Astrocyte (in vitro differentiated cells and primary cell): ENCODE data around the gene PDK3. TPM values are rescaled to one million over a fixed set of nuclear protein-coding genes. Genes with fewer than 3 reads are reported as not detected.

Experiments used
- DNase-seq: peaks from one replicate; pipeline ENCODE4 v3.0.0-alpha.2; 2010; ENCODE audit warnings: low read depth
- FAIRE-seq: peaks from 2 replicates; lab custom pipeline; 2011; peaks lifted over from hg19 to GRCh38; lab: Jason Lieb, UNC
- H2AFZ ChIP-seq: 2 replicates; pipeline ENCODE4 v1.6.0; 2012; ENCODE audit warnings: low read depth, low read length, inconsistent platforms
- H3K27ac ChIP-seq: 2 replicates; pipeline ENCODE4 v1.5.1; 2011; ENCODE audit warnings: low read depth, low read length, inconsistent platforms
- H3K27me3 ChIP-seq: 2 replicates; pipeline ENCODE4 v1.6.0; 2011; ENCODE audit warnings: low read length, inconsistent platforms; ENCODE audit not compliant: insufficient read depth
- H3K36me3 ChIP-seq: 2 replicates; pipeline ENCODE4 v1.5.1; 2011; ENCODE audit warnings: low read length, inconsistent platforms; ENCODE audit not compliant: insufficient read depth
- H3K4me1 ChIP-seq: 2 replicates; pipeline ENCODE4 v1.5.1; 2011; ENCODE audit warnings: low read length, inconsistent platforms; ENCODE audit not compliant: insufficient read depth
- H3K4me2 ChIP-seq: 2 replicates; pipeline ENCODE4 v1.6.0; 2012; ENCODE audit warnings: low read length, inconsistent platforms
- H3K4me3 ChIP-seq: 2 replicates; pipeline ENCODE4 v1.5.1; 2011; ENCODE audit warnings: low read depth, mild to moderate bottlenecking, low read length, inconsistent platforms; ENCODE audit not compliant: insufficient read depth
- H3K79me2 ChIP-seq: 2 replicates; pipeline ENCODE4 v1.6.0; 2012; ENCODE audit warnings: mild to moderate bottlenecking, low read length, inconsistent platforms; ENCODE audit not compliant: insufficient read depth
- H3K9ac ChIP-seq: 2 replicates; pipeline ENCODE4 v1.6.0; 2012; ENCODE audit warnings: mild to moderate bottlenecking, low read length, inconsistent platforms
- H3K9me3 ChIP-seq: 2 replicates; pipeline ENCODE4 v1.5.1; 2012; ENCODE audit warnings: low read depth, mild to moderate bottlenecking, low read length, inconsistent platforms; ENCODE audit not compliant: insufficient read depth
- H4K20me1 ChIP-seq: 2 replicates; pipeline ENCODE4 v1.6.0; 2012; ENCODE audit warnings: low read length, inconsistent platforms; ENCODE audit not compliant: insufficient read depth
- H3K27ac Mint-ChIP-seq: one replicate; pipeline ENCODE4 v1.8.0; 2021; ENCODE audit warnings: mild to moderate bottlenecking, mixed read lengths; ENCODE audit not compliant: unreplicated experiment
- H3K27me3 Mint-ChIP-seq: one replicate; pipeline ENCODE4 v1.8.0; 2021; ENCODE audit warnings: low read depth, mixed read lengths; ENCODE audit not compliant: unreplicated experiment
- H3K36me3 Mint-ChIP-seq: one replicate; pipeline ENCODE4 v1.8.0; 2021; ENCODE audit warnings: low read depth, mixed read lengths; ENCODE audit not compliant: unreplicated experiment
- H3K4me1 Mint-ChIP-seq: one replicate; pipeline ENCODE4 v1.8.0; 2021; ENCODE audit warnings: low read depth, mixed read lengths; ENCODE audit not compliant: unreplicated experiment
- H3K4me3 Mint-ChIP-seq: one replicate; pipeline ENCODE4 v1.8.0; 2021; ENCODE audit warnings: mild to moderate bottlenecking, moderate library complexity, mixed read lengths; ENCODE audit not compliant: unreplicated experiment
- H3K9me3 Mint-ChIP-seq: one replicate; pipeline ENCODE4 v1.8.0; 2021; ENCODE audit warnings: mild to moderate bottlenecking, mixed read lengths; ENCODE audit not compliant: unreplicated experiment
- EZH2 ChIP-seq: IDR thresholded peaks from 2 replicates; pipeline ENCODE4 v1.6.1; 2012; ENCODE audit warnings: mild to moderate bottlenecking, low read length, inconsistent platforms; ENCODE audit not compliant: insufficient read depth
- total RNA-seq: library from RNA; stranded (reverse); gene quantifications from 2 replicates; pipeline ENCODE4 v1.2.1, GENCODE V29; 2021
- TF ChIP-seq, protein P1 (sequence below): IDR thresholded peaks from 2 replicates; pipeline ENCODE4 v1.5.1; 2011; ENCODE audit warnings: low read depth, mild to moderate bottlenecking, inconsistent platforms, low read length, moderate library complexity; ENCODE audit not compliant: insufficient read depth

The PDK3 gene
- total RNA-seq, 1 donor from 2014 or later: 4.6 TPM

DNA sequence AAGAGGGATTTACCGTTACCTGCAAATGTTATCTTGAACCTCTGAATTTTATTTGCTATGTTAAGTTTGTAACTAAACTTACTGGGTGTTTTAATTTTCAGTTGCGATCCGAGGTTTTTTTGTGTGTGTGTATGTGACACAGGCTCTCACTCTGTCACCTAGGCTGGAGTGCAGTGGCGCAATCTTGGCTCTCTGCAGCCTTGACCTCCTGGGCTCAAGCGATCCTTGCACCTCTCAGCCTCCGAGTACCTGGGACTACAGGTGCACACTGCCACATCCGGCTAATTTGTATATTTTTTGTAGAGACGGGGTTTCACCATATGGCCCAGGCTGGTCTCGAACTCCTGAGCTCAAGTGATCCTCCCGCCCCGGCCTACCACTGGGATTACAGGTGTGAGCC, 18.5 kb downstream of the PDK3 start:
- H3K36me3 ChIP-seq: no peaks in the 10 kb centered on the region
- FAIRE-seq (peak; percentile 29), DNase-seq (no peak)
- no peak overlapping the region for H2AFZ ChIP-seq
- Mint-ChIP-seq H3K4me1 (no peaks in the 10 kb centered on the region), H3K36me3 (no peaks in the 10 kb centered on the region), H3K9me3 (no peaks in the 10 kb centered on the region), H3K27me3 (no peaks in the 10 kb centered on the region), H3K4me3 (no peak overlapping the region), H3K27ac (no peak overlapping the region)
- no peak overlapping the region for H3K9ac ChIP-seq
- no peak overlapping the region for H3K4me3 ChIP-seq
- no peaks in the 10 kb centered on the region for H4K20me1 ChIP-seq
- H3K79me2 ChIP-seq: no peaks in the 10 kb centered on the region
- no peak overlapping the region for H3K27ac ChIP-seq
- no peaks in the 10 kb centered on the region for H3K9me3 ChIP-seq
- no peaks in the 10 kb centered on the region for H3K27me3 ChIP-seq
- TF ChIP-seq, protein P1, sequence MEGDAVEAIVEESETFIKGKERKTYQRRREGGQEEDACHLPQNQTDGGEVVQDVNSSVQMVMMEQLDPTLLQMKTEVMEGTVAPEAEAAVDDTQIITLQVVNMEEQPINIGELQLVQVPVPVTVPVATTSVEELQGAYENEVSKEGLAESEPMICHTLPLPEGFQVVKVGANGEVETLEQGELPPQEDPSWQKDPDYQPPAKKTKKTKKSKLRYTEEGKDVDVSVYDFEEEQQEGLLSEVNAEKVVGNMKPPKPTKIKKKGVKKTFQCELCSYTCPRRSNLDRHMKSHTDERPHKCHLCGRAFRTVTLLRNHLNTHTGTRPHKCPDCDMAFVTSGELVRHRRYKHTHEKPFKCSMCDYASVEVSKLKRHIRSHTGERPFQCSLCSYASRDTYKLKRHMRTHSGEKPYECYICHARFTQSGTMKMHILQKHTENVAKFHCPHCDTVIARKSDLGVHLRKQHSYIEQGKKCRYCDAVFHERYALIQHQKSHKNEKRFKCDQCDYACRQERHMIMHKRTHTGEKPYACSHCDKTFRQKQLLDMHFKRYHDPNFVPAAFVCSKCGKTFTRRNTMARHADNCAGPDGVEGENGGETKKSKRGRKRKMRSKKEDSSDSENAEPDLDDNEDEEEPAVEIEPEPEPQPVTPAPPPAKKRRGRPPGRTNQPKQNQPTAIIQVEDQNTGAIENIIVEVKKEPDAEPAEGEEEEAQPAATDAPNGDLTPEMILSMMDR: no peak
- no peak for TF ChIP-seq EZH2
- no peaks in the 10 kb centered on the region for H3K4me1 ChIP-seq
- no peak overlapping the region for H3K4me2 ChIP-seq

GRCh38 chrX:24485323-24485722, 20.2 kb downstream of the PDK3 start:
- DNase-seq (no peak), FAIRE-seq (no peak)
- no peak for TF ChIP-seq EZH2
- TF ChIP-seq, protein P1: no peak
- H3K9ac ChIP-seq: no peak overlapping the region
- H3K4me3 ChIP-seq: no peak overlapping the region
- no peak overlapping the region for H2AFZ ChIP-seq
- H3K4me2 ChIP-seq: no peak overlapping the region
- H3K36me3 Mint-ChIP-seq: no peaks in the 10 kb centered on the region
- no peak overlapping the region for H3K27ac Mint-ChIP-seq
- no peak overlapping the region for H3K4me3 Mint-ChIP-seq
- no peaks in the 10 kb centered on the region for H3K36me3 ChIP-seq
- no peaks in the 10 kb centered on the region for H3K9me3 ChIP-seq
- no peaks in the 10 kb centered on the region for H3K4me1 ChIP-seq
- no peaks in the 10 kb centered on the region for H3K27me3 Mint-ChIP-seq
- H3K27ac ChIP-seq: no peak overlapping the region
- H3K79me2 ChIP-seq: no peaks in the 10 kb centered on the region
- H3K9me3 Mint-ChIP-seq: no peaks in the 10 kb centered on the region
- no peaks in the 10 kb centered on the region for H4K20me1 ChIP-seq
- no peaks in the 10 kb centered on the region for H3K4me1 Mint-ChIP-seq
- no peaks in the 10 kb centered on the region for H3K27me3 ChIP-seq

GRCh38 chrX:24485976-24486680, 21.0 kb downstream of the PDK3 start:
- Histone ChIP-seq H3K27ac (no peak overlapping the region), H3K27me3 (no peaks in the 10 kb centered on the region), H3K9ac (no peak overlapping the region), H3K79me2 (no peaks in the 10 kb centered on the region), H2AFZ (no peak overlapping the region), H4K20me1 (no peaks in the 10 kb centered on the region), H3K4me1 (no peaks in the 10 kb centered on the region), H3K4me2 (no peak overlapping the region), H3K9me3 (no peaks in the 10 kb centered on the region), H3K4me3 (no peak overlapping the region), H3K36me3 (no peaks in the 10 kb centered on the region)
- no peak overlapping the region for H3K4me3 Mint-ChIP-seq
- TF ChIP-seq EZH2: no peak
- TF ChIP-seq, protein P1: no peak
- DNase-seq: no peak
- FAIRE-seq: no peak
- H3K36me3 Mint-ChIP-seq: no peaks in the 10 kb centered on the region
- H3K9me3 Mint-ChIP-seq: no peaks in the 10 kb centered on the region
- no peak overlapping the region for H3K27ac Mint-ChIP-seq
- H3K4me1 Mint-ChIP-seq: no peaks in the 10 kb centered on the region
- no peaks in the 10 kb centered on the region for H3K27me3 Mint-ChIP-seq
